Suprapubic skin (tissue), 4 donors: ENCODE measurements around the gene MUSTN1. TPM values are rescaled to one million over a fixed set of nuclear protein-coding genes. Genes with fewer than 3 reads are reported as not detected.

ENCODE experiments used
- DNase-seq, 2 donors: peaks; one replicate each; pipeline ENCODE4 v3.0.0-alpha.2; 2019; ENCODE audit warnings: low spot score in 2 of 2
- H3K27ac ChIP-seq: fragments of 200-600 bp; sonication (generic); one replicate; pipeline ENCODE4 v1.5.1; 2019
- H3K27me3 ChIP-seq: fragments of 200-600 bp; sonication (generic); one replicate; pipeline ENCODE4 v1.5.1; 2019
- H3K36me3 ChIP-seq: fragments of 200-600 bp; sonication (generic); one replicate; pipeline ENCODE4 v1.5.1; 2019
- H3K4me1 ChIP-seq: fragments of 200-600 bp; sonication (generic); one replicate; pipeline ENCODE4 v1.5.1; 2019
- H3K4me3 ChIP-seq: fragments of 200-600 bp; sonication (generic); one replicate; pipeline ENCODE4 v1.5.1; 2019; ENCODE audit warnings: mild to moderate bottlenecking
- H3K9me3 ChIP-seq: fragments of 200-600 bp; sonication (generic); one replicate; pipeline ENCODE4 v1.5.1; 2019
- EP300 ChIP-seq: sonication (generic); formaldehyde crosslinking; IDR thresholded peaks from one replicate; pipeline ENCODE4 v1.6.1; 2017; ENCODE audit warnings: antibody characterized with exemption
- POLR2A ChIP-seq, 2 donors: fragments of 450-650 bp; IDR thresholded peaks; one replicate each; pipeline ENCODE4 v1.6.1; 2017; ENCODE audit warnings: antibody characterized with exemption in 2 of 2, mild to moderate bottlenecking in 2 of 2, moderate library complexity in 2 of 2
- POLR2AphosphoS5 ChIP-seq, 3 donors: sonication (generic); formaldehyde crosslinking; IDR thresholded peaks; one replicate each; pipeline ENCODE4 v1.6.1; 2017; ENCODE audit warnings: antibody characterized with exemption in 3 of 3
- WGBS: methylation state at CpG from one replicate; pipeline ENCODE4 v1.1.5; 2018; 5-methylcytosine and 5-hydroxymethylcytosine counted together
- total RNA-seq, 4 donors: library from RNA; depleted of rRNA; stranded (reverse); fragments of >200 nt; gene quantifications; one replicate each; pipeline ENCODE4 v1.1.0, GENCODE V29; 2016
- TF ChIP-seq, protein P1 (sequence below), 2 donors: fragments of 200-600 bp in 1 of 2; fragments of 450-650 bp in 1 of 2; sonication (generic) in 1 of 2; IDR thresholded peaks; one replicate each; pipeline ENCODE4 v1.5.1; 2016 to 2019; ENCODE audit warnings: antibody characterized with exemption in 2 of 2, mild to moderate bottlenecking in 1 of 2, moderate library complexity in 1 of 2

The MUSTN1 gene
- total RNA-seq, 4 donors from 2014 or later = 1.6 to 14.5 (median 8.3) TPM

DNA sequence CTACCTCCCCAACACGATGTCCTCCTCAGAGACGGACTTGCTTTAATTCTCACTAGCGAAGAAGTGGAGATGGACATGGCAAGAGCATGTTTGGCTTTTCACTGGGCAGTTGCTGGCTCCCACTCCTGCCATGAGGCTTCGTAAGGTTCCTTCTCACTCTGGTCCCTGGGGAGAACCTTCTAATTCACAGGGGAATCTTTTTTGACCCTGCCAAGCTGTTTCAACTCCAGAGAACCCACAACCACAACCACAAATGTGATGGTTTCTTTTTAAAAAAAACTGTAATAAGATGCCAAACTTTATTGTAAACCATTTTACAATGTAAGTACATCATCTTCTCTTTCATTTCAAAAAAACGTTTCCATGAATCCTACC lies 1.6 kb upstream of the MUSTN1 start:
- no peaks in the 10 kb centered on the region for H3K9me3 ChIP-seq
- no peaks in the 10 kb centered on the region for H3K27me3 ChIP-seq
- no peak for TF ChIP-seq POLR2AphosphoS5 (IDR thresholded peaks at IDR 0.05)
- TF ChIP-seq, protein P1, sequence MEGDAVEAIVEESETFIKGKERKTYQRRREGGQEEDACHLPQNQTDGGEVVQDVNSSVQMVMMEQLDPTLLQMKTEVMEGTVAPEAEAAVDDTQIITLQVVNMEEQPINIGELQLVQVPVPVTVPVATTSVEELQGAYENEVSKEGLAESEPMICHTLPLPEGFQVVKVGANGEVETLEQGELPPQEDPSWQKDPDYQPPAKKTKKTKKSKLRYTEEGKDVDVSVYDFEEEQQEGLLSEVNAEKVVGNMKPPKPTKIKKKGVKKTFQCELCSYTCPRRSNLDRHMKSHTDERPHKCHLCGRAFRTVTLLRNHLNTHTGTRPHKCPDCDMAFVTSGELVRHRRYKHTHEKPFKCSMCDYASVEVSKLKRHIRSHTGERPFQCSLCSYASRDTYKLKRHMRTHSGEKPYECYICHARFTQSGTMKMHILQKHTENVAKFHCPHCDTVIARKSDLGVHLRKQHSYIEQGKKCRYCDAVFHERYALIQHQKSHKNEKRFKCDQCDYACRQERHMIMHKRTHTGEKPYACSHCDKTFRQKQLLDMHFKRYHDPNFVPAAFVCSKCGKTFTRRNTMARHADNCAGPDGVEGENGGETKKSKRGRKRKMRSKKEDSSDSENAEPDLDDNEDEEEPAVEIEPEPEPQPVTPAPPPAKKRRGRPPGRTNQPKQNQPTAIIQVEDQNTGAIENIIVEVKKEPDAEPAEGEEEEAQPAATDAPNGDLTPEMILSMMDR (IDR thresholded peaks at IDR 0.05) = no peak
- no peak for TF ChIP-seq EP300
- TF ChIP-seq POLR2A (IDR thresholded peaks at IDR 0.05) = no peak
- WGBS = 91% methylated on average over 5 of the region's 5 CpGs
- H3K27ac ChIP-seq = no peak overlapping the region
- H3K36me3 ChIP-seq = peaks cover 41% of the 10 kb centered on the region
- peaks cover 16% of the 10 kb centered on the region for H3K4me1 ChIP-seq
- no peak for DNase-seq
- H3K4me3 ChIP-seq = no peak overlapping the region

- H3K27ac ChIP-seq = peak overlapping the region; percentile 14
- 91% methylated on average over 4 of the region's 8 CpGs for WGBS
- no peaks in the 10 kb centered on the region for H3K9me3 ChIP-seq
- H3K4me1 ChIP-seq = peaks cover 22% of the 10 kb centered on the region
- H3K27me3 ChIP-seq = no peaks in the 10 kb centered on the region
- DNase-seq = no peak
- TF ChIP-seq POLR2A (IDR thresholded peaks at IDR 0.05) = no peak
- TF ChIP-seq POLR2AphosphoS5 (IDR thresholded peaks at IDR 0.05) = no peak
- no peak overlapping the region for H3K4me3 ChIP-seq
- peaks cover 35% of the 10 kb centered on the region for H3K36me3 ChIP-seq
Measured at GRCh38 chr3:52835766-52836470, 1.1 kb upstream of the MUSTN1 start.

- Histone ChIP-seq H3K4me1 (peaks cover 27% of the 10 kb centered on the region), H3K36me3 (peaks cover 16% of the 10 kb centered on the region), H3K4me3 (no peak overlapping the region), H3K27ac (no peak overlapping the region), H3K27me3 (no peaks in the 10 kb centered on the region), H3K9me3 (no peaks in the 10 kb centered on the region)
- no peak for DNase-seq
- TF ChIP-seq POLR2AphosphoS5 (IDR thresholded peaks at IDR 0.05) (no peak), POLR2A (IDR thresholded peaks at IDR 0.05) (no peak), EP300 (no peak)
- TF ChIP-seq, protein P1 (IDR thresholded peaks at IDR 0.05) = no peak
- WGBS = 95% methylated on average over 14 of the region's 14 CpGs
Measured at GRCh38 chr3:52833202-52833601, 1.6 kb downstream of the MUSTN1 start.

GRCh38 chr3:52831500-52832301 lies 3.1 kb downstream of the MUSTN1 start:
- H3K27me3 ChIP-seq = no peaks in the 10 kb centered on the region
- H3K36me3 ChIP-seq = peaks cover 12% of the 10 kb centered on the region
- H3K27ac ChIP-seq = peak overlapping the region; percentile 48
- H3K4me1 ChIP-seq = peaks cover 27% of the 10 kb centered on the region
- WGBS = 30% methylated on average over 11 of the region's 21 CpGs
- no peaks in the 10 kb centered on the region for H3K9me3 ChIP-seq
- H3K4me3 ChIP-seq = no peak overlapping the region
- TF ChIP-seq POLR2A (IDR thresholded peaks at IDR 0.05) (no peak), EP300 (no peak), POLR2AphosphoS5 (IDR thresholded peaks at IDR 0.05) (no peak)
- TF ChIP-seq, protein P1 (IDR thresholded peaks at IDR 0.05) = no peak
- peak in 1 of 2 donors; percentile 78 for DNase-seq

- DNase-seq = no peak
- peaks cover 8% of the 10 kb centered on the region for H3K36me3 ChIP-seq
- no peaks in the 10 kb centered on the region for H3K27me3 ChIP-seq
- peaks cover 27% of the 10 kb centered on the region for H3K4me1 ChIP-seq
- 74% methylated on average over 16 of the region's 16 CpGs for WGBS
- H3K4me3 ChIP-seq = no peak within 1 kb of the TSS
- no peak within 1 kb of the TSS for H3K27ac ChIP-seq
- no peaks in the 10 kb centered on the region for H3K9me3 ChIP-seq
- TF ChIP-seq, protein P1 (IDR thresholded peaks at IDR 0.05) = no peak
- TF ChIP-seq POLR2A (IDR thresholded peaks at IDR 0.05) = no peak
- no peak for TF ChIP-seq EP300
- TF ChIP-seq POLR2AphosphoS5 (IDR thresholded peaks at IDR 0.05) = no peak
Measured at GRCh38 chr3:52830535-52831258, 4.1 kb downstream of the MUSTN1 start, which contains the start of gene ITIH4. ITIH4 (minus strand) TSS chr3:52830672; CDS start chr3:52830642, 30 bp downstream.
